ENCODE data around the gene DENND1B.

Gene DENND1B

GRCh38 chr1:197810812-197811211 is 35.5 kb upstream of the DENND1B start:
- H3K27me3 ChIP-seq (replicated peaks; ENCODE audit: insufficient read depth, low read length) = no peaks in the 10 kb centered on the region
- H3K27ac ChIP-seq (ENCODE audit: low read length) = no peak overlapping the region
- H2AFZ ChIP-seq (ENCODE audit: low read length) = no peak overlapping the region
- TF ChIP-seq EZH2 (optimal IDR thresholded peaks at IDR 0.05; ENCODE audit: low read depth, low read length) (no peak), CTCF (IDR thresholded peaks at IDR 0.05; ENCODE audit: low read length) (no peak), EZH2phosphoT487 (IDR thresholded peaks at IDR 0.05; ENCODE audit: low read length) (no peak)
- H3K4me1 ChIP-seq (ENCODE audit: low read length) = peaks cover 32% of the 10 kb centered on the region
- no peaks in the 10 kb centered on the region for H3K79me2 ChIP-seq (ENCODE audit: low read length)
- no peak overlapping the region for H3K4me2 ChIP-seq (ENCODE audit: low read depth, low read length)
- no peaks in the 10 kb centered on the region for H3K9me3 ChIP-seq (replicated peaks; ENCODE audit: insufficient read depth, low read length)
- H3K4me3 ChIP-seq (ENCODE audit: low read length) = no peak overlapping the region
- DNase-seq = no peak
- H3F3A ChIP-seq (ENCODE audit: insufficient read depth, low read length) = peaks cover 34% of the 10 kb centered on the region
- no peak overlapping the region for H3K9ac ChIP-seq (ENCODE audit: low read length)
- H3K9me2 ChIP-seq (replicated peaks; ENCODE audit: insufficient read depth, low read length) = no peaks in the 10 kb centered on the region
- H3K36me3 ChIP-seq (replicated peaks; ENCODE audit: insufficient read depth, low read length) = no peaks in the 10 kb centered on the region
- no peaks in the 10 kb centered on the region for H4K20me1 ChIP-seq (ENCODE audit: insufficient read depth, low read length)

- no peaks in the 10 kb centered on the region for H3K36me3 ChIP-seq (replicated peaks; ENCODE audit: insufficient read depth, low read length)
Measured at GRCh38 chr1:197808880-197809279, 33.6 kb upstream of the DENND1B start.

GRCh38 chr1:197807739-197808453 is 32.6 kb upstream of the DENND1B start:
- H3K9ac ChIP-seq (ENCODE audit: low read length) = peak overlapping the region; percentile 54
- no peaks in the 10 kb centered on the region for H3K9me2 ChIP-seq (replicated peaks; ENCODE audit: insufficient read depth, low read length)
- TF ChIP-seq EZH2 (optimal IDR thresholded peaks at IDR 0.05; ENCODE audit: low read depth, low read length) (no peak), CTCF (IDR thresholded peaks at IDR 0.05; ENCODE audit: low read length) (no peak), EZH2phosphoT487 (IDR thresholded peaks at IDR 0.05; ENCODE audit: low read length) (no peak)
- H3F3A ChIP-seq (ENCODE audit: insufficient read depth, low read length) = peaks cover 34% of the 10 kb centered on the region
- H4K20me1 ChIP-seq (ENCODE audit: insufficient read depth, low read length) = no peaks in the 10 kb centered on the region
- H3K27ac ChIP-seq (ENCODE audit: low read length) = peak overlapping the region; percentile 87
- DNase-seq = peak; percentile 72
- H3K4me2 ChIP-seq (ENCODE audit: low read depth, low read length) = peak overlapping the region; percentile 84
- no peaks in the 10 kb centered on the region for H3K79me2 ChIP-seq (ENCODE audit: low read length)
- no peaks in the 10 kb centered on the region for H3K9me3 ChIP-seq (replicated peaks; ENCODE audit: insufficient read depth, low read length)
- no peaks in the 10 kb centered on the region for H3K27me3 ChIP-seq (replicated peaks; ENCODE audit: insufficient read depth, low read length)
- H3K4me3 ChIP-seq (ENCODE audit: low read length) = peak overlapping the region; percentile 40
- H3K4me1 ChIP-seq (ENCODE audit: low read length) = peaks cover 32% of the 10 kb centered on the region
- no peaks in the 10 kb centered on the region for H3K36me3 ChIP-seq (replicated peaks; ENCODE audit: insufficient read depth, low read length)
- H2AFZ ChIP-seq (ENCODE audit: low read length) = peak overlapping the region; percentile 4; the same call in 1 of the 2 replicates

More at GRCh38 chr1:197808880-197809279, 33.6 kb upstream of the DENND1B start:
- Histone ChIP-seq H2AFZ (ENCODE audit: low read length) (peak overlapping the region; percentile 52), H3K4me2 (ENCODE audit: low read depth, low read length) (peak overlapping the region; percentile 84), H3K9ac (ENCODE audit: low read length) (peak overlapping the region; percentile 54), H3K79me2 (ENCODE audit: low read length) (no peaks in the 10 kb centered on the region), H3K27ac (ENCODE audit: low read length) (peak overlapping the region; percentile 87), H4K20me1 (ENCODE audit: insufficient read depth, low read length) (no peaks in the 10 kb centered on the region), H3K9me2 (replicated peaks; ENCODE audit: insufficient read depth, low read length) (no peaks in the 10 kb centered on the region), H3K27me3 (replicated peaks; ENCODE audit: insufficient read depth, low read length) (no peaks in the 10 kb centered on the region), H3K9me3 (replicated peaks; ENCODE audit: insufficient read depth, low read length) (no peaks in the 10 kb centered on the region), H3F3A (ENCODE audit: insufficient read depth, low read length) (peaks cover 34% of the 10 kb centered on the region), H3K4me3 (ENCODE audit: low read length) (peak overlapping the region; percentile 40), H3K4me1 (ENCODE audit: low read length) (peaks cover 32% of the 10 kb centered on the region)
- no peak for TF ChIP-seq EZH2 (optimal IDR thresholded peaks at IDR 0.05; ENCODE audit: low read depth, low read length)
- TF ChIP-seq EZH2phosphoT487 (IDR thresholded peaks at IDR 0.05; ENCODE audit: low read length) = no peak
- TF ChIP-seq CTCF (IDR thresholded peaks at IDR 0.05; ENCODE audit: low read length) = no peak
- peak; percentile 87 for DNase-seq

Data from MM.1S (cell line).